ENCODE results near the gene UBE2I. TPM values are rescaled to one million over a fixed set of nuclear protein-coding genes. Genes with fewer than 3 reads are reported as not detected.

UBE2I gene
- total RNA-seq, 1 experiment from 2014 or later = 53.7 TPM

- H3K9me3 ChIP-seq (ENCODE audit: low read length) = no peaks in the 10 kb centered on the region
- H3K27ac ChIP-seq (ENCODE audit: low read length) = no peak overlapping the region
- peaks cover 16% of the 10 kb centered on the region for H3K4me1 ChIP-seq (ENCODE audit: low read length)
- H3K9ac ChIP-seq (ENCODE audit: low read length) = no peak overlapping the region
- peak overlapping the region; percentile 61 for H3K4me2 ChIP-seq (ENCODE audit: low read depth, low read length, poor library complexity, severe bottlenecking)
- DNase-seq = no peak
- no peaks in the 10 kb centered on the region for H3K27me3 ChIP-seq (ENCODE audit: low read length)
- no peaks in the 10 kb centered on the region for H3K36me3 ChIP-seq (ENCODE audit: insufficient read depth, low read length)
- H4K20me1 ChIP-seq (ENCODE audit: insufficient read depth, low read depth, low read length) = peaks cover 14% of the 10 kb centered on the region; the same call in 1 of the 2 replicates
- H3K9me2 ChIP-seq (replicated peaks; ENCODE audit: insufficient read depth, low read length) = no peaks in the 10 kb centered on the region
- H3K4me3 ChIP-seq (ENCODE audit: low read length) = no peak overlapping the region; the same call in 1 of the 2 replicates
- H2AFZ ChIP-seq (ENCODE audit: low read length) = no peak overlapping the region
- H3K79me2 ChIP-seq (ENCODE audit: low read length) = no peaks in the 10 kb centered on the region
Measured at GRCh38 chr16:1341495-1342420, 32.3 kb downstream of the UBE2I start.

- Histone ChIP-seq H3K4me3 (ENCODE audit: low read length) (no peak overlapping the region; the same call in 1 of the 2 replicates), H4K20me1 (ENCODE audit: insufficient read depth, low read depth, low read length) (peaks cover 14% of the 10 kb centered on the region; the same call in 1 of the 2 replicates), H2AFZ (ENCODE audit: low read length) (no peak overlapping the region), H3K79me2 (ENCODE audit: low read length) (no peaks in the 10 kb centered on the region), H3K9me2 (replicated peaks; ENCODE audit: insufficient read depth, low read length) (no peaks in the 10 kb centered on the region), H3K9ac (ENCODE audit: low read length) (no peak overlapping the region), H3K4me1 (ENCODE audit: low read length) (peaks cover 16% of the 10 kb centered on the region), H3K27me3 (ENCODE audit: low read length) (no peaks in the 10 kb centered on the region), H3K9me3 (ENCODE audit: low read length) (no peaks in the 10 kb centered on the region), H3K36me3 (ENCODE audit: insufficient read depth, low read length) (no peaks in the 10 kb centered on the region), H3K4me2 (ENCODE audit: low read depth, low read length, poor library complexity, severe bottlenecking) (peak overlapping the region; percentile 61), H3K27ac (ENCODE audit: low read length) (no peak overlapping the region)
- DNase-seq = peak; percentile 99
Measured at GRCh38 chr16:1342526-1343427, 33.3 kb downstream of the UBE2I start.

GRCh38 chr16:1343428-1344242 lies 34.2 kb downstream of the UBE2I start:
- Histone ChIP-seq H3K9ac (ENCODE audit: low read length) (no peak overlapping the region), H3K36me3 (ENCODE audit: insufficient read depth, low read length) (no peaks in the 10 kb centered on the region)

GRCh38 chr16:1344499-1344898 lies 35.1 kb downstream of the UBE2I start:
- H3K27ac ChIP-seq (ENCODE audit: low read length) = no peak overlapping the region
- no peaks in the 10 kb centered on the region for H3K27me3 ChIP-seq (ENCODE audit: low read length)
- no peaks in the 10 kb centered on the region for H3K79me2 ChIP-seq (ENCODE audit: low read length)
- peaks cover 16% of the 10 kb centered on the region for H3K4me1 ChIP-seq (ENCODE audit: low read length)
- no peak overlapping the region for H3K4me3 ChIP-seq (ENCODE audit: low read length)
- no peak overlapping the region for H3K9ac ChIP-seq (ENCODE audit: low read length)
- H3K9me3 ChIP-seq (ENCODE audit: low read length) = no peaks in the 10 kb centered on the region
- no peaks in the 10 kb centered on the region for H3K36me3 ChIP-seq (ENCODE audit: insufficient read depth, low read length)
- H3K9me2 ChIP-seq (replicated peaks; ENCODE audit: insufficient read depth, low read length) = no peaks in the 10 kb centered on the region
- no peak overlapping the region for H2AFZ ChIP-seq (ENCODE audit: low read length)
- peaks cover 14% of the 10 kb centered on the region; the same call in 1 of the 2 replicates for H4K20me1 ChIP-seq (ENCODE audit: insufficient read depth, low read depth, low read length)
- no peak overlapping the region for H3K4me2 ChIP-seq (ENCODE audit: low read depth, low read length, poor library complexity, severe bottlenecking)
- no peak for DNase-seq

More at GRCh38 chr16:1343428-1344242, 34.2 kb downstream of the UBE2I start:
- Histone ChIP-seq H3K4me1 (ENCODE audit: low read length) (peaks cover 16% of the 10 kb centered on the region), H3K27me3 (ENCODE audit: low read length) (no peaks in the 10 kb centered on the region), H3K79me2 (ENCODE audit: low read length) (no peaks in the 10 kb centered on the region), H3K4me2 (ENCODE audit: low read depth, low read length, poor library complexity, severe bottlenecking) (peak overlapping the region; percentile 24), H2AFZ (ENCODE audit: low read length) (no peak overlapping the region), H4K20me1 (ENCODE audit: insufficient read depth, low read depth, low read length) (peaks cover 14% of the 10 kb centered on the region; the same call in 1 of the 2 replicates), H3K27ac (ENCODE audit: low read length) (no peak overlapping the region), H3K4me3 (ENCODE audit: low read length) (no peak overlapping the region; the same call in 1 of the 2 replicates), H3K9me3 (ENCODE audit: low read length) (no peaks in the 10 kb centered on the region), H3K9me2 (replicated peaks; ENCODE audit: insufficient read depth, low read length) (no peaks in the 10 kb centered on the region)
- DNase-seq = no peak

GRCh38 chr16:1345087-1345486 lies 35.7 kb downstream of the UBE2I start:
- Histone ChIP-seq H3K36me3 (ENCODE audit: insufficient read depth, low read length) (no peaks in the 10 kb centered on the region), H3K4me1 (ENCODE audit: low read length) (peaks cover 16% of the 10 kb centered on the region), H3K79me2 (ENCODE audit: low read length) (peaks cover under 1% of the 10 kb centered on the region; the same call in 1 of the 2 replicates), H3K9me3 (ENCODE audit: low read length) (no peaks in the 10 kb centered on the region), H3K4me2 (ENCODE audit: low read depth, low read length, poor library complexity, severe bottlenecking) (no peak overlapping the region), H3K9me2 (replicated peaks; ENCODE audit: insufficient read depth, low read length) (no peaks in the 10 kb centered on the region), H2AFZ (ENCODE audit: low read length) (no peak overlapping the region), H3K27me3 (ENCODE audit: low read length) (no peaks in the 10 kb centered on the region), H4K20me1 (ENCODE audit: insufficient read depth, low read depth, low read length) (peaks cover 14% of the 10 kb centered on the region; the same call in 1 of the 2 replicates), H3K4me3 (ENCODE audit: low read length) (no peak overlapping the region), H3K27ac (ENCODE audit: low read length) (no peak overlapping the region), H3K9ac (ENCODE audit: low read length) (no peak overlapping the region)
- DNase-seq = no peak

- H2AFZ ChIP-seq (ENCODE audit: low read length) = no peak overlapping the region
- H3K4me2 ChIP-seq (ENCODE audit: low read depth, low read length, poor library complexity, severe bottlenecking) = no peak overlapping the region
- H3K36me3 ChIP-seq (ENCODE audit: insufficient read depth, low read length) = no peaks in the 10 kb centered on the region
- no peak for DNase-seq
- peaks cover 23% of the 10 kb centered on the region for H3K4me1 ChIP-seq (ENCODE audit: low read length)
- peaks cover 8% of the 10 kb centered on the region for H3K79me2 ChIP-seq (ENCODE audit: low read length)
- H4K20me1 ChIP-seq (ENCODE audit: insufficient read depth, low read depth, low read length) = peaks cover 18% of the 10 kb centered on the region; the same call in 1 of the 2 replicates
- no peak overlapping the region for H3K9ac ChIP-seq (ENCODE audit: low read length)
- H3K27ac ChIP-seq (ENCODE audit: low read length) = no peak overlapping the region
- H3K9me3 ChIP-seq (ENCODE audit: low read length) = no peaks in the 10 kb centered on the region
- no peak overlapping the region for H3K4me3 ChIP-seq (ENCODE audit: low read length)
- no peaks in the 10 kb centered on the region for H3K27me3 ChIP-seq (ENCODE audit: low read length)
- H3K9me2 ChIP-seq (replicated peaks; ENCODE audit: insufficient read depth, low read length) = no peaks in the 10 kb centered on the region
Measured at GRCh38 chr16:1345651-1346421, 36.4 kb downstream of the UBE2I start.
